Mesendoderm (in vitro differentiated cells): Measurements from ENCODE around the gene HDAC3.
A peak's percentile ranks its signal among the peaks of the same experiment; 100 is the strongest.

Experiments used
- DNase-seq: peaks from one replicate; pipeline ENCODE4 v3.0.0; 2013
- H2AK5ac ChIP-seq: 2 replicates; pipeline ENCODE4 v1.6.1; 2013; ENCODE audit warnings: low read length, inconsistent platforms
- H2BK120ac ChIP-seq: 2 replicates; pipeline ENCODE4 v1.6.1; 2013; ENCODE audit warnings: low read depth, mild to moderate bottlenecking, low read length, moderate library complexity, mixed read lengths
- H2BK15ac ChIP-seq: replicated peaks from 2 replicates; pipeline ENCODE4 v1.6.1; 2013; ENCODE audit warnings: low read depth, mild to moderate bottlenecking, moderate library complexity
- H2BK5ac ChIP-seq: 2 replicates; pipeline ENCODE4 v1.6.1; 2013; ENCODE audit warnings: low read length, inconsistent platforms
- H3K18ac ChIP-seq: 2 replicates; pipeline ENCODE4 v1.6.1; 2013; ENCODE audit warnings: mild to moderate bottlenecking, low read length, mixed read lengths
- H3K23ac ChIP-seq: one replicate; pipeline ENCODE4 v1.6.1; 2013; ENCODE audit warnings: low read length
- H3K27ac ChIP-seq: 2 replicates; pipeline ENCODE4 v1.5.1; 2013; ENCODE audit warnings: low read depth, mild to moderate bottlenecking, inconsistent platforms, low read length, moderate library complexity
- H3K27me3 ChIP-seq: 2 replicates; pipeline ENCODE4 v1.6.1; 2013; ENCODE audit warnings: low read length, control low read depth, mild to moderate bottlenecking, inconsistent platforms; ENCODE audit not compliant: insufficient read depth, poor library complexity
- H3K36me3 ChIP-seq: 2 replicates; pipeline ENCODE4 v1.6.1; 2013; ENCODE audit warnings: low read length, inconsistent platforms; ENCODE audit not compliant: control insufficient read depth, insufficient read depth
- H3K4ac ChIP-seq: one replicate; pipeline ENCODE4 v1.6.1; 2013; ENCODE audit warnings: low read depth, mild to moderate bottlenecking, low read length, moderate library complexity
- H3K4me1 ChIP-seq: 2 replicates; pipeline ENCODE4 v1.6.1; 2013; ENCODE audit warnings: low read depth, low read length, inconsistent platforms; ENCODE audit not compliant: control insufficient read depth
- H3K4me2 ChIP-seq: 2 replicates; pipeline ENCODE4 v1.6.1; 2013; ENCODE audit warnings: low read length
- H3K4me3 ChIP-seq: 2 replicates; pipeline ENCODE4 v1.5.1; 2013; ENCODE audit warnings: mild to moderate bottlenecking, low read length
- H3K56ac ChIP-seq: one replicate; pipeline ENCODE4 v1.6.1; 2013; ENCODE audit warnings: low read length
- H3K79me1 ChIP-seq: 2 replicates; pipeline ENCODE4 v1.6.1; 2013; ENCODE audit warnings: low read length, inconsistent platforms
- H3K79me2 ChIP-seq: 2 replicates; pipeline ENCODE4 v1.6.1; 2013; ENCODE audit warnings: mild to moderate bottlenecking, low read length; ENCODE audit not compliant: control insufficient read depth, insufficient read depth
- H3K9ac ChIP-seq: 2 replicates; pipeline ENCODE4 v1.6.1; 2013; ENCODE audit warnings: low read length, inconsistent platforms
- H4K5ac ChIP-seq: one replicate; pipeline ENCODE4 v1.6.1; 2013; ENCODE audit warnings: low read length
- H4K8ac ChIP-seq: one replicate; pipeline ENCODE4 v1.6.1; 2013; ENCODE audit warnings: low read depth, mild to moderate bottlenecking, control low read depth, low read length, moderate library complexity
- WGBS: extraction: QIAGEN DNeasy Blood & Tissue Kit; methylation state at CpG from one replicate; pipeline ENCODE4 v1.1.7; 2013; ENCODE audit warnings: low lambda C conversion rate, missing lambda C conversion rate; ENCODE audit not compliant: insufficient coverage; ENCODE audit errors: extremely low coverage; 5-methylcytosine and 5-hydroxymethylcytosine counted together

Gene HDAC3

DNA sequence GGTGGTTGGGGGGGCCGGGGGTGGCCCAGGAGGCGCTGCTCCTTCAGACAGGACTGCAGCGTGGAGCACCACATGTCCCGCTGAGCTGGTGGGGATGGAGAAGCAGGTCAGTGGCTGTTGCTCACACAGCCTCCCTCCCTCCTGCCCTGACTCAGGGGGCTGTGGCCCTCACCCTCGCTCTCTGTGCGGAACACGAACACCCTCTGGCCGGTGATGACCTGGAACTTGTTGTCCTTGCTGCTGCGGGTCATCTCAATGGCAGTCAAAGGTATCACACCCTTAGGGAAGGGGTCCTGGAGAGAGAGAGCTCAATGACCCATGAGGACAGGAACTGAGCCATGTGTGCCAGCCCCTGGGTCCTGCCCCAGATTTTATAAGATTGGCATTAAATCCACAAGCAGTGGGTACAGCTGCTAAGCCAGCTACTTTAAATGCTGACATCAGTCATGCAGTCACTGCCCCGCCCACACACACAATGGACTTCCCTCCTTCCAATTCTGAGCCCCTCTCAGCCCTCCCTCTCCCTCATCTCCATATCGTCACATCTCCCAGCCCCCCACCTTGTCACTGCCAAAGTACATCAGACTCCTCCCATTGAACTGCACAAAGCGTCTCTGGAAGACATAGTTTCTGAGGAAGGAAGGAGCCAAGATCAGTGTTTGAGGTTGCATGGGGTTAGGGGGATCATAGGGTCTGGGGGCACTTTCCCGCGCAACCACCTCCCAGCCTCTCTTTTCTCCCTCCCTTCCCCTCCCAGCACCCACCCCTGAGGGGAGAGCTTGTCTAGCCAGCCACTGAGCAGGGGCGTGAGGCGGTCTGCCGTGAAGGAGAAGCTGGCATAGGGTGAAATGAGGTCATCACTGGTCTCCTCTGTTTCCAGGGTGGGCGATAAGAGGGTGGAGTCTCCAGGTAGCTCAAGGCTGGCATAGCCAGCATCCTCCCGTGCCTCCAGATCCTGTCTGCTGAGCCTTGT is 36.5 kb upstream of the HDAC3 start:
- Histone ChIP-seq H3K79me1 (no peaks in the 10 kb centered on the region), H3K27me3 (no peaks in the 10 kb centered on the region), H3K4me1 (no peaks in the 10 kb centered on the region), H3K23ac (no peak overlapping the region), H3K56ac (no peak overlapping the region), H4K8ac (no peak overlapping the region), H3K9ac (no peak overlapping the region), H2BK120ac (no peak overlapping the region), H2AK5ac (no peak overlapping the region), H3K79me2 (no peaks in the 10 kb centered on the region), H3K4me3 (no peak overlapping the region), H2BK15ac (no peak overlapping the region), H3K18ac (no peak overlapping the region), H3K4me2 (no peak overlapping the region), H3K4ac (no peak overlapping the region), H4K5ac (no peak overlapping the region), H3K36me3 (peaks cover 4% of the 10 kb centered on the region), H3K27ac (no peak overlapping the region), H2BK5ac (no peak overlapping the region)
- no CpG with 5 or more reads among the region's 19 CpGs for WGBS
- no peak for DNase-seq

DNA sequence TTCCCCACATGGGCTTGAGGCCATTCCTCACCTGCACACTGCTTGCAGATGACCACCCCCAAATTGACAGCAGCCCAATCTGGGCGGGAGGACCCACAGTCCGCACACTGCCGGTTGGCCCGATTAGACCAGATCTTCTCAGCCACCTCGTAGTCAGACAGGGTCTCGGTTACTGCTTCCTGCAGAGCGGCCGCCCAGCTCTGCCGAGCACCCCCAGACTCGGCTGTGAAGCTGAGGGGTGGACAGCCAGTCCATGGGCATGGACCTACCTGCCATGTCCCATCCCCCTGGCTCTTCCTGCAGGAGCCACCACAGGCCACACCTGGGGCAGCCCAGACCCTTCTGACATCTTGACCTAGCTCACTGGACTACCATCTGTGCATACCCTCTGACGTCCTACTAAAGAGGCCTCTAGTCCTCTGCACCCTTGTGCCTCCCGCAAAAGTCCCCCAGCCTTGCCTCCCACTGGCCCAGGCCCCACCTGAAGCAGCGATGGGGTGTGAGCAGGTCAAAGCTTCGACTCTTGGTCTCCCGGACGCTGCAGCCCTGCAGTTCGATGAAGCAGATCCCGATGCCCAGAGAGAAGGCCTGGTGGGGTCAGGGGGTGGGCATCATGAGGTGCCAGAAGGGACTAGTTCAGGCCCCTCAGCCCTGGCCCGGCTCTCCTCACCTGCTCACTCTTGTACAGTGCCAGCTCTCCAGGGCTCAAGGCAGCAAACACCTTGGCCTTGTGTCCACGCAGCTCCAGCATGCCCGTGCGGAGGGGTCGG is 35.6 kb upstream of the HDAC3 start:
- Histone ChIP-seq H3K79me2 (no peaks in the 10 kb centered on the region), H2AK5ac (no peak overlapping the region), H3K27ac (no peak overlapping the region), H3K18ac (no peak overlapping the region), H3K4me2 (no peak overlapping the region), H2BK15ac (no peak overlapping the region), H3K4me3 (no peak overlapping the region), H3K9ac (no peak overlapping the region), H3K4me1 (no peaks in the 10 kb centered on the region), H3K27me3 (no peaks in the 10 kb centered on the region), H3K4ac (no peak overlapping the region), H3K79me1 (no peaks in the 10 kb centered on the region), H4K8ac (no peak overlapping the region), H3K56ac (no peak overlapping the region), H4K5ac (no peak overlapping the region), H3K36me3 (peaks cover 4% of the 10 kb centered on the region), H3K23ac (no peak overlapping the region), H2BK120ac (no peak overlapping the region), H2BK5ac (no peak overlapping the region)
- WGBS, result no CpG with 5 or more reads among the region's 23 CpGs
- DNase-seq, result no peak

DNA sequence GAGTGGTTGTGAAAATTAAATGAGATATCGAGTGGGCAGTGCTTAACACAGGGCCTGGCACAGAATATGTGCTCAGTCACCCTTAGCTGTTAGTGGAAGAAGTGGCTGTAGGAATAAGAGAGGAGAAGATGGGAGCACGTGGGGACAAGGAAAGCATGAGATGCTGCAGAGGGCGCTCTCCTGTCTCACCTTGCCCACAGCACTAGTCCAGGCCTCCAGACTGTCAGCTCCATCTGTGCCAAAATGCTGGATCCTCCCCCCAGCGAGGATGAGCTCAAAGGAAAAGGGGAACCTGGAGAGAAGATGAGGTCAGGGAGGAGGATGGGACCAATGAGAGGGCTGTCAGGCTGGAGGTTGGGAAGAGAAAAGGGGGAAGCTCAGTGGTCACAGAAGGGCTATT is 32.9 kb upstream of the HDAC3 start:
- H2BK120ac ChIP-seq, result no peak overlapping the region
- H3K36me3 ChIP-seq, result peaks cover 4% of the 10 kb centered on the region
- H4K8ac ChIP-seq, result no peak overlapping the region
- no peak overlapping the region for H3K23ac ChIP-seq
- H3K4me3 ChIP-seq, result no peak overlapping the region
- no peaks in the 10 kb centered on the region for H3K79me1 ChIP-seq
- WGBS, result no CpG with 5 or more reads among the region's 4 CpGs
- no peak overlapping the region for H3K4me2 ChIP-seq
- H3K9ac ChIP-seq, result no peak overlapping the region
- H3K27ac ChIP-seq, result no peak overlapping the region
- H3K4me1 ChIP-seq, result no peaks in the 10 kb centered on the region
- H2BK5ac ChIP-seq, result no peak overlapping the region
- no peak overlapping the region for H2BK15ac ChIP-seq
- no peaks in the 10 kb centered on the region for H3K79me2 ChIP-seq
- H3K27me3 ChIP-seq, result no peaks in the 10 kb centered on the region
- no peak overlapping the region for H4K5ac ChIP-seq
- no peak overlapping the region for H3K56ac ChIP-seq
- H3K18ac ChIP-seq, result no peak overlapping the region
- no peak overlapping the region for H3K4ac ChIP-seq
- DNase-seq, result peak; percentile 45
- H2AK5ac ChIP-seq, result no peak overlapping the region

GRCh38 chr5:141668601-141669265 is 32.1 kb upstream of the HDAC3 start:
- no peak overlapping the region for H3K27ac ChIP-seq
- H4K5ac ChIP-seq, result no peak overlapping the region
- no peaks in the 10 kb centered on the region for H3K27me3 ChIP-seq
- H2BK5ac ChIP-seq, result no peak overlapping the region
- no peaks in the 10 kb centered on the region for H3K79me1 ChIP-seq
- no peak overlapping the region for H3K23ac ChIP-seq
- no peak overlapping the region for H3K4ac ChIP-seq
- H3K4me3 ChIP-seq, result no peak overlapping the region
- H3K4me1 ChIP-seq, result no peaks in the 10 kb centered on the region
- H2BK15ac ChIP-seq, result no peak overlapping the region
- DNase-seq, result no peak
- H3K56ac ChIP-seq, result no peak overlapping the region
- H3K79me2 ChIP-seq, result no peaks in the 10 kb centered on the region
- no peak overlapping the region for H3K18ac ChIP-seq
- no peak overlapping the region for H3K9ac ChIP-seq
- H2BK120ac ChIP-seq, result no peak overlapping the region
- peaks cover 6% of the 10 kb centered on the region for H3K36me3 ChIP-seq
- no peak overlapping the region for H3K4me2 ChIP-seq
- no CpG with 5 or more reads among the region's 8 CpGs for WGBS
- H2AK5ac ChIP-seq, result no peak overlapping the region
- H4K8ac ChIP-seq, result no peak overlapping the region

GRCh38 chr5:141665995-141666940 is 29.6 kb upstream of the HDAC3 start:
- Histone ChIP-seq H3K27me3 (no peaks in the 10 kb centered on the region), H4K8ac (no peak overlapping the region), H2AK5ac (no peak overlapping the region), H3K4me3 (no peak overlapping the region), H3K9ac (no peak overlapping the region), H3K4me1 (no peaks in the 10 kb centered on the region), H2BK120ac (no peak overlapping the region), H3K18ac (no peak overlapping the region), H2BK5ac (no peak overlapping the region), H3K4ac (no peak overlapping the region), H3K23ac (no peak overlapping the region), H3K4me2 (no peak overlapping the region), H3K27ac (no peak overlapping the region), H2BK15ac (no peak overlapping the region), H3K36me3 (peaks cover 5% of the 10 kb centered on the region), H4K5ac (no peak overlapping the region), H3K79me2 (no peaks in the 10 kb centered on the region), H3K56ac (no peak overlapping the region), H3K79me1 (no peaks in the 10 kb centered on the region)
- WGBS, result no CpG with 5 or more reads among the region's 18 CpGs
- no peak for DNase-seq
